ENCODE data around the gene FURIN.
"Not testable (repeated sequence)": the region's sequence is repeated elsewhere in the genome, so short reads cannot be mapped to it uniquely, and the experiment has no call there.

The FURIN gene

DNA sequence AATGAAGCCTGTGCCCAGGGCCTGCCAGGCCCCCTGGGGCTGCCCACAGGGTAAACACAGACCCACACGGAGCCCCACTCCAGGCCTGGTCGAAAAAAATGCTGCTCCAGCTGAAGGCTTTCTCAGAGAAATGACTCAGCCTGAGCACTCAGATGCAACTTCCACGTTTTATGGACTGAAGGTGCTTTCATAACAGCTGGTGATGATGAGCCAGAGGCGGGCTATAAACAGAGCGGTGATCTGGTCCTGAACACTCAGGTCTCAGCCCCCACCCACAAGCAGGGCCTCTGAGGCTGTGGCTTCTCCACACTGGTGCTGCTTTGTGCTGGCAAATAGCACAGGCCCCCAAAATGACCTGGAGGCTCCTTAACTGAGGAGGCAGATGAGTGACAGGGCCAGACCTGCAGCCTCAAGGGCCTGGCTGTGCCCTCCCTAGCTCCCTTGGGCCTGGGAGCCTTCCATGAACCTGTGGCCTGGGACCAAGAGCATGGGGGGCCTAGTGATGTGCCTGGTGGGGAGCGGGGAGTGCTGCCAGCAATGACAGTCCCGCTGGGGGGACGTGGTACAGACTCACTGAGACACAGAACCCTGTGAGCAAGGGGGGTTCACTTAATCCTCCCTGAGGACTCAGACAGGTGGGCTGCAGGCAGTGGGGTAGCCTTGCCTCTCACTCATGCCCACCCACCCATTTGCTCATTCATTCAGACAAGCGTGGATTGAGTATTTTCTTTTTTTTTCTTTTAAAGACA, 23.0 kb upstream of the FURIN start:
- peak; percentile 88 for DNase-seq

DNA sequence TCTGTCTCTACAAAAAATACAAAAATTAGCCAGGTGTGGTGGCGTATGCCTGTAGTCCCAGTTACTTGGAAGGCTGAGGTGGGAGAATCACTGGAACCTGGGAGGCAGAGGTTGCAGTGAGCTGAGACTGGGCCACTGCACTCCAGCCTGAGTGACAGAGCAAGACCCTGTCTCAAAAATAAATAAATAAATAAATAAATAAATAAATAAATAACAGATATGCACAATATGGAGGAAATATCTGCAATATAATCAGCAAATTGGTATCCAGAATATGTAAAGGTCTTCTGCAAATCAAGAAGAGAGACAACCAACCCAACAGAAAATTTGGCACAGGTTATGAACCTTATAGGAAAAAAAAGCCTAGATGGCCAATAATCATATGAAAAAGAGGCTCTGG, 19.0 kb upstream of the FURIN start:
- not testable (repeated sequence) for DNase-seq

GRCh38 chr15:90851114-90851513, 17.3 kb upstream of the FURIN start:
- DNase-seq = no peak

DNA sequence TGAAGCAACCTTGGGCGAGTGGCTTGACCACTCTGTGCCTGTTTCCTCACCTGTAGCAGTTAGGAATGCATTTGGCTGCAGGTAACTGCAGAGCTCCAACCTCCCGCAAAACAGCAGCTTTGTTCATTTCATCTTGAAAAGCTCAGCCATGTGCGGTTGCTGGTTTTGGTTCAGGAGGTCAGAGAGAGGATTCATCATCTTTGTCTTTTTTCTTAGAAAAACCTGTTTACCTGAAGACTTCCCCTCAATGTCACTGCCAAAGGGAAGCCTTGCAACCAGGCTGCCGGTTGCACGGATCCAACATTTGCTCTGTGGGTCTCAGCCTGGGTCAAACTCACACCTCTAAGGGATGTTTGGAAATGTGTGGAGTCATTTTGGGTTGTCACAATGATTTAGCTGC, 16.4 kb upstream of the FURIN start:
- no peak for DNase-seq

DNA sequence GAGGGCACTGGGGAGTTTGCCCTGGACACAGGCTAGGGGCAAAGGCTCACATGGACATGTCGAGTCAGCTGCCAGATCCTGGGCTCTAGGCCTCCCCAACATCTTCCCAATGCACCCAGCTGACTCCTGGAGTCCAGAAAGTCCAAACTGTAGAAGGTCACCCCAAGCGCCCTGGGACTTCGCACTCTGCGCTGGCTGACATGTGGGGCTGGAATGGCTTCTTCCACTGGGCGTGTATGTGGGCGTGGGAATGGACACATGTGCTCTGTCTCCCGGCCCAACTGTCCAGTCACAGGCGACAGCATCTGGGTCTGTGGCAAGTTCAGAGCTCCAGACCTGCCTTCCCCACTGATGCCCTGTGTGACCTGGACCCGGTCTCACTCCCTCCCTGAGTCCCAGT, 13.2 kb upstream of the FURIN start:
- DNase-seq = no peak

DNA sequence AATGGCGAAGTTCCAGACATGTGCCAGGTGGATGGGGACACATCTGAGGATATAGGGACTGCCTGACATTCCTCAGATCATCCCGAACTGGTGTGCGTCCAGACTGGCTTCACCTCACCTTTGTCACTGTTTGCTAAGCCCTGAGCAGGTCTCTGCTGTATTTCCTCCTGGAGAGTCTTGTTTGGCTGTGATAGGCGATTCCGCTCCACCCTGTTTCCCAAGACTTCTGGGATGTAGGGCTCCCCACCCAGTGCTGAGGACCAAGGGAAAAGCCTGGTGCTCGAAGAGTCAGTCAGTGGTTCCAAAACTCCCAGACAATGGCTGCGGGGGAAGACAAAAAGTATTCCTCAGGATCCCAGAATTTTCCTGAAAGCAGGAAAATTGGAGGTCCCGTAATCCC, 11.1 kb upstream of the FURIN start:
- DNase-seq = no peak

GRCh38 chr15:90857883-90858443, 10.4 kb upstream of the FURIN start:
- no peak for DNase-seq

- DNase-seq = peak; percentile 23
These were observed 8.9 kb upstream of the FURIN start for GRCh38 chr15:90859234-90860131.

DNA sequence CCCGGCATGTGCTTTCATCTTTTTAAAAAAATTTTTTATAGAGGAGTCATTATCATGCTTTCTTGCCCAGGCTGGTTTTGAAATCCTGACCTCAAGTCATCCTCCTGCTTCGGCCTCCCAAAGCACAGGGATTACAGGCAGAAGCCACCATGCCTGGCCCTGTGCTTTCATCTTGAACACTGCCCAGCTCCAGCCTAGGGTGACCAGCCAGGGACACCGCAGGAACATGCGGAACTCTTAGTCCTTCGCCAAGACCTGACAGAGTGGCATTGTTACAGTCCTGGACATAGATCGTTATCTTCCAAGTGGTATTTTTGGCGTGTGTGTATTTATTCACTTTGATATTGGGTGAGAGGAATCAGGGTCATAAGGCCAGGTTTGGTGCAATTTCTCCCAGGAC, 7.9 kb upstream of the FURIN start:
- DNase-seq = no peak

DNA sequence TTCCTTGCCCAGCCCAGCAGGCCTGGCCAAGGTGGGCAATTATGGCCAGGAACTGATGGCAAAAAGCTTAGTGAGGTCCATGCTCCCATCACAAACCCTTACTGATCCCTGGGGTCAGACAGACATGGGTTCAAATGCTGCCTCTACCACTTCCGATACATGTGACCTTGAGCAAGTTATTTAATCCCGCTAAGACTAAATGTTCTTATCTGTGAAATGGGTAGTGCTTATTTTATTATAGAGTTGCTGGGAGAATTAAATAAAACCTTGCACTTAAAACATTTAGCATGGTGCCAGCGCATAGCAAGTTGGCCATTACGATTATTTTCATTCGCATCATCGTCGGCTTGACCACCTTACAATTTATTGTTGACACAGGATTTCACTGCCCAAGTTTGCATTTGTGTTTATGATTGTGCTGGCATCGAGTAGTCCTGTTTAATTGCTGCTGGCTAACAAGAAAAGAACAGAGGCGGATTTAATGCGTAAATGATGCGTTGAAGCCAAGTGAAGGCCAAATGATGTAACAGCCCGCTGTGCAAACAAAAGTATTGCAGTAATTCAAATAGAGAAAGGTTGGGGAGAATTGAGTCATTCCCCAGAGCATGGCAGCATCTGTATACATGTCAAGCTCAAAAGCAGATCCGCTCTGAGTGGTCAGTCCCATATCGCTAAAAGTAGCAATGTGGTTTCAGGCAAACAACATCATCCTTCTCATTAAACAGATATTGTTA, 7.3 kb upstream of the FURIN start:
- no peak for DNase-seq

- DNase-seq = no peak
These were observed 5.9 kb upstream of the FURIN start for GRCh38 chr15:90862487-90862886.

DNA sequence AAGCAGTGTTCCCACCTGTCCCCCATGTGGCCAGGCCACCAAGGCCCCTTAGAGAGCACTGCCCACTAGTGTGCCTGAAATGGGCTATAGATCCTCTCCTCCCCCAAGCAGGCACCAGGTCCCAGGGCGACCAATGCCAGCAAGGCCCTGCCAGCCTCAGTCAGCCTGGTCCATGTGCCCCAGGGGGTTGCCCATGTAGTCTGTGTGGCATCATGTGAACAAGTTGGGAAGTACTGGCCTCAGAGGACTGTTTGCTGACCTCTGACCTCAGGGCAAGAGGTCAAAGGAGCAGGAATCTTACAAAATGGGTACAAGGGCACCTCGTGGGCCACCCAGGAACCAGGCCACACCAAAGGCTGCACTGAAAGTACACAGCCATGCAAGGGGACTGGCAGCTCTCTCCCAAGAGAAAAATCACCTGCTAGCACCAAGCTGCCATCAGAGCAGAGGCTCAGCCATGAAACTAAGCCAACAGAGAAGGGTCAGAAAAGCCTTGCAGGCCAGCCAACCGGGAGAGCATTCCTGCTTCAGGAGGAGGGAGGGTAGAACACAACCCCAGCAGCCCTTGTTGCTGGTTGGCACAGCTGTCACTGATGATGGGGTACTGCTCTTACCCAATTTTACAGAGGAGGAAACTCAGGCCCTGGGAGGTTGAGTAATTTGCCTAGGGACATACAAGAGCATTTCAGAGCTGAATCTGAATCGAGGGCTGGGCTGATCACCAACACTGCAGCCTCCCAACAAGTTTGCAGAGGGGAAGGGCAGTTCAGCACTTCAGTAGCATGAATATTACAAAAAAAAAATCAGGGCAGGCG, 5.2 kb upstream of the FURIN start:
- DNase-seq = no peak

- DNase-seq = no peak
These were observed 4.4 kb upstream of the FURIN start for GRCh38 chr15:90863987-90864386.

DNA sequence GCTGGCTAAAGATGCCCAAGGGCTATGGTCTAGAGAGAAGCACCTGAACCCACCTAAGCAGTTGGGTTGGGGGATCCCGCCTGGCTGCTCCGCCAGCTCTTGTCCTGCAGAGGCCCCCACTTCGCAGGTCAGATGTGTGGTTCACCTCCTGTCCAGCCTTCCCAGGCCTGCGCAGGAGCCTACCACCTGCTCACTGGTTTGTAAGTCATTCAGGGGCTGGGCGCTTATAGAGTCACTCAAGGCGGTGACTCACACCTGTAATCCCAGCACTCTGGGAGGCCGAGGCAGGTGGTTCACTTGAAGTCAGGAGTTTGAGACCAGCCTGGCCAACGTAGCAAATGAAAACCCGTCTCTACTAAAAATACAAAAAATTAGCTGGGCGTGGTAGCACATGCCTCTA, 3.9 kb upstream of the FURIN start:
- no peak for DNase-seq

- no peak for DNase-seq
These were observed 2.7 kb upstream of the FURIN start for GRCh38 chr15:90865702-90866101.

GRCh38 chr15:90866161-90866715, 2.1 kb upstream of the FURIN start:
- DNase-seq = no peak

DNA sequence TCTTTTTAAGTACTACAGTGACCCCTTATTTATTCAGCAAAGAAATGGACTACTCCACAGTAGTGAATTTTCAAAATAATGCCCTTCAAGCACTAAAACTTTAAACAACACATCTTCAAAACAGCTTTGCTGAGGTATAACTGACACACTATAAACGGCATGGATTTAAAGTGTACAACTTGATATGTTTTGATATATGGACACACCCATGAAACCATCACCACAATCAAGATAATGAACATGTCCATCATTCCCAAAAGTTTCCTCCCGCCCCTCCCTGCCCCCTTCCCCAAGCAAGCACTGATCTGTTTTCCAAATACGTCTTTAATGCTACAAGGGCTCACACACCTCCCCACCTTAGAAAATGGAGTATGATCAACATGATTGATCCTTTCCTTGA, 1.6 kb upstream of the FURIN start:
- no peak for DNase-seq

DNA sequence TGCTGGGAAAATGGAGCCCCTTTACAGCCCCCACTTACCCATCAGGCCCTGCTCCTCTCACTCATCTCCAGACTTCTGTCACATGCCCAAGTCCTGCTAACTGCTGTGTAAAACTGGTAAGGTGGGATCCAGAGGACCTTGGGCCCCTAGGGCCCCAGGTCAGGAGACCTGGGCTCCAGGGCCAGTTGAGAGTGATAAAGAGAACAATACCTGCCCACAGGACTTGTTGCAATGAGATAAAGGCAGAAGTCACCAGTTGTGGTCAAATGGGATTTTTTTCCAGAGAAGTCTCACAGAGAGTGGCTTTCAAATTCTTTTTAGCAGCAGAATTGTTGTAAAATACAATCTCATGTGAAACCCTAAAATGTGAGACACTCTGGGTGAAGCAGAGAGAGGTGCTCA, 753 bp downstream of the FURIN start:
- no peak for DNase-seq

DNA sequence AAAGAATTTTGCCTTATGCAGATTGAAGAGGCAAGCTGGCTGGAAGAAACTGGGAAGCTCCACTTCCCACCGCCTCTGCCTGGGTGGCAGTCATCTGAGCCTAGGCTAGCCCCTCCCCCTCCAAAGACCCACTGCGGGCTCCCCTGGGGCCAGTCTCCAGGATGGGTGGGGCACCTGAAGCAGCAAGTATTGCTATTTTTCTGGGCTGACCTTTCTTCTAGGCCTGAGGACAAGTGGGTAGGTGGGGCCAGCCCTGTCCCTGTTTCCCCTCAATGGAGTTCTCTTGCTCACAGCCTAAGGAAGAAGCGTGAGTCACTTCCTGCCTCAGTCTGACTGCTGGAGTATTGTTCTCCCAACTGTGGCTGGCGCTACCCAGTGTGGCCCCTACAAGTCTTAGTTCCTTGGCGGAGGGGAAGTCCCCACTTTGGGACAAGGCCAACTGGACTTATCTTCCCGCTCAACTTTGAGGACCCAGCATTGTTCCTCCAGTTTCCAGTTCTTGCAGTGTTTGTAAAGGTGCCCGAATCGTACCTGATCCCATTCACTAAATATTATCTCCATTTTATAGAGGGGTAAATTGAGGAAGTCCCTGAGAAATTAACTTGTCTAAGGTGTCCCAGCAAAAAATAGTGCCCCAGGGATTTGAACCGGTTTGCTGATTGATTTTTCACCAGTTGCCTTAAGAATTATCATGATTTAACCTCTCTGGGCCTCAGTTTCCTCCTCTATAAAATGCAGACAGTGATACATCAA, 1.4 kb downstream of the FURIN start:
- peak; percentile 79 for DNase-seq

- DNase-seq = no peak
These were observed 2.2 kb downstream of the FURIN start for GRCh38 chr15:90870354-90871138.
